HepG2 (cell line): ENCODE results near the gene SACS. TPM values are rescaled to one million over a fixed set of nuclear protein-coding genes. Genes with fewer than 3 reads are reported as not detected.

ENCODE experiments used
- ATAC-seq: fragments of 200-7000 bp; cut with Tn5 transposase; 3 replicates; pipeline ENCODE4 v1.9.1; 2020; ENCODE audit warnings: mild to moderate bottlenecking, moderate library complexity
- BruUV-seq: library from RNA; stranded (reverse); fragments of 400-500 nt; replicated peaks from 2 replicates; lab custom pipeline; 2021; lab: Mats Ljungman, UMichigan
- CTCF ChIA-PET: fragments of 300-600 bp; formaldehyde crosslinking; extraction: SDS; loops from one replicate; lab custom pipeline; 2021; ENCODE audit warnings: low total read pairs, inconsistent platforms, low intra/inter-chr PET ratio; lab: Yijun Ruan, JAX
- POLR2A ChIA-PET: fragments of 350-600 bp; sonication (Branson Sonifier 250); formaldehyde crosslinking; loops from one replicate; lab custom pipeline; 2020; ENCODE audit warnings: antibody characterized with exemption, inconsistent platforms; lab: Yijun Ruan, JAX
- DNase-seq: peaks from one replicate; pipeline ENCODE4 v3.0.0-alpha.2; 2015; ENCODE audit warnings: low spot score
- FAIRE-seq: peaks from 3 replicates; lab custom pipeline; 2011; peaks lifted over from hg19 to GRCh38; lab: Jason Lieb, UNC
- H2AFZ ChIP-seq: one replicate; pipeline ENCODE4 v1.6.1; 2011; ENCODE audit warnings: low read length, inconsistent platforms
- H3K27ac ChIP-seq: fragments of 300-600 bp; 3 replicates; pipeline ENCODE4 v1.8.0; 2011; ENCODE audit warnings: mixed run types, mild to moderate bottlenecking, mixed read lengths, low read length, inconsistent platforms; ENCODE audit not compliant: insufficient read depth; ENCODE audit errors: extremely low read length
- H3K27me3 ChIP-seq, 2 experiments: fragments of 200-600 bp in 1 of 2; 2 replicates in 1 of 2; 3 replicates in 1 of 2; pipeline versions ENCODE4 v1.6.0 to v1.8.0; 2011; ENCODE audit warnings: low read length in 2 of 2, mild to moderate bottlenecking in 2 of 2, moderate library complexity in 2 of 2, inconsistent platforms in 1 of 2; ENCODE audit not compliant: insufficient read depth in 2 of 2, control insufficient read depth in 1 of 2
- H3K36me3 ChIP-seq, 2 experiments: fragments of 200-600 bp in 1 of 2; replicated peaks in 1 of 2; 2 replicates in 1 of 2; 3 replicates in 1 of 2; pipeline versions ENCODE4 v1.5.1 to v1.8.0; 2011; ENCODE audit warnings: low read length in 2 of 2, inconsistent platforms in 1 of 2; ENCODE audit not compliant: insufficient read depth in 2 of 2, control insufficient read depth in 1 of 2
- H3K4me1 ChIP-seq: 2 replicates; pipeline ENCODE4 v1.5.1; 2012; ENCODE audit warnings: low read length, inconsistent platforms; ENCODE audit not compliant: insufficient read depth
- H3K4me2 ChIP-seq: 2 replicates; pipeline ENCODE4 v1.6.0; 2011; ENCODE audit warnings: low read depth, low read length, inconsistent platforms
- H3K4me3 ChIP-seq, 3 experiments: fragments of 200-600 bp in 1 of 3; sonication (generic), shearing (Covaris generic) in 1 of 3; replicated peaks in 1 of 3; 2 replicates each; pipeline ENCODE4 v1.5.1; 2011 to 2016; ENCODE audit warnings: low read length in 3 of 3, inconsistent platforms in 2 of 3, low read depth in 2 of 3, mild to moderate bottlenecking in 2 of 3, control low read depth in 1 of 3, mixed read lengths in 1 of 3; ENCODE audit not compliant: insufficient read depth in 1 of 3
- H3K79me2 ChIP-seq: one replicate; pipeline ENCODE4 v1.6.1; 2011; ENCODE audit warnings: low read length, inconsistent platforms; ENCODE audit not compliant: insufficient read depth
- H3K9ac ChIP-seq: 2 replicates; pipeline ENCODE4 v1.6.0; 2011; ENCODE audit warnings: mild to moderate bottlenecking, low read depth, low read length, inconsistent platforms; ENCODE audit not compliant: insufficient read depth
- H3K9me3 ChIP-seq: 2 replicates; pipeline ENCODE4 v1.5.1; 2012; ENCODE audit warnings: mild to moderate bottlenecking, low read length
- H4K20me1 ChIP-seq: 2 replicates; pipeline ENCODE4 v1.6.0; 2011; ENCODE audit warnings: inconsistent platforms, mild to moderate bottlenecking, low read length, moderate library complexity; ENCODE audit not compliant: insufficient read depth
- ATF6 ChIP-seq: sonication (generic); formaldehyde crosslinking; conservative IDR thresholded peaks from 2 replicates; pipeline ENCODE4 v1.4.0; 2020; ENCODE audit warnings: missing genetic modification reagents
- CREM ChIP-seq, 2 experiments: sonication (generic) in 1 of 2; formaldehyde crosslinking in 1 of 2; IDR thresholded peaks; 2 replicates each; pipeline versions ENCODE4 v1.4.0 to v1.6.1; 2016 to 2020; ENCODE audit warnings: antibody characterized with exemption in 1 of 2, mild to moderate bottlenecking in 1 of 2, missing genetic modification reagents in 1 of 2
- EED ChIP-seq: sonication (generic); formaldehyde crosslinking; IDR thresholded peaks from 2 replicates; pipeline ENCODE4 v1.5.0; 2020; ENCODE audit warnings: mild to moderate bottlenecking, missing genetic modification reagents
- HNRNPK ChIP-seq: fragments of 200-400 bp; formaldehyde crosslinking; IDR thresholded peaks from 2 replicates; pipeline ENCODE4 v1.6.1; 2018; ENCODE audit warnings: low read length, low read depth, moderate library complexity, mild to moderate bottlenecking; ENCODE audit not compliant: poor library complexity, severe bottlenecking
- MBD4 ChIP-seq: IDR thresholded peaks from 2 replicates; pipeline ENCODE4 v1.6.1; 2012; ENCODE audit warnings: low read length, inconsistent platforms, borderline replicate concordance
- NFYB ChIP-seq: sonication (generic); formaldehyde crosslinking; IDR thresholded peaks from 2 replicates; pipeline ENCODE4 v1.4.0; 2020; ENCODE audit warnings: missing genetic modification reagents
- RERE ChIP-seq: IDR thresholded peaks from 2 replicates; pipeline ENCODE4 v1.6.1; 2016; ENCODE audit warnings: low read depth, missing genetic modification reagents, missing compliant biosample characterization
- TP53 ChIP-seq: sonication (generic); formaldehyde crosslinking; conservative IDR thresholded peaks from 2 replicates; pipeline ENCODE4 v1.4.0; 2020; ENCODE audit warnings: missing genetic modification reagents
- ZBTB20 ChIP-seq: sonication (generic); formaldehyde crosslinking; IDR thresholded peaks from 2 replicates; pipeline ENCODE4 v1.8.1; 2023; ENCODE audit warnings: missing genetic modification reagents, low read depth, mild to moderate bottlenecking, borderline replicate concordance
- ZBTB3 ChIP-seq: sonication (generic); formaldehyde crosslinking; IDR thresholded peaks from 2 replicates; pipeline ENCODE4 v1.4.0; 2020; ENCODE audit warnings: low read depth, mild to moderate bottlenecking, moderate library complexity, missing genetic modification reagents, borderline replicate concordance
- ZBTB4 ChIP-seq: sonication (generic); formaldehyde crosslinking; IDR thresholded peaks from 2 replicates; pipeline ENCODE4 v1.4.0; 2020; ENCODE audit warnings: missing genetic modification reagents, mild to moderate bottlenecking, borderline replicate concordance
- ZNF230 ChIP-seq: sonication (generic); formaldehyde crosslinking; IDR thresholded peaks from 2 replicates; pipeline ENCODE4 v1.4.0; 2020; ENCODE audit warnings: mild to moderate bottlenecking, missing genetic modification reagents
- WGBS: methylation state at CpG from one replicate; pipeline ENCODE4 v1.1.6; 2017; ENCODE audit warnings: low lambda C conversion rate; 5-methylcytosine and 5-hydroxymethylcytosine counted together
- in situ Hi-C: cut with HindIII; loops from 2 replicates; pipeline ENCODE4 v1.10.0; 2017; ENCODE audit warnings: low pct_unique_long_range_greater_than_20kb; ENCODE audit not compliant: extremely low pct_ligation_motif_present
- intact Hi-C: fragments of 100-400 bp; cut with micrococcal nuclease; formaldehyde crosslinking; loops from one replicate; pipeline ENCODE4 v1.10.0; 2022; ENCODE audit not compliant: unreplicated experiment
- polyA plus RNA-seq, 8 experiments: library from polyadenylated mRNA; depleted of rRNA in 3 of 8; stranded (reverse) in 7 of 8; unstranded in 1 of 8; fragments of >200 nt; fragmentation: Illumina TruSeq in 4 of 8; extraction: Trizol in 4 of 8; gene quantifications; 2 replicates each; pipeline versions ENCODE4 v1.2.1 to v1.2.3, GENCODE V29; 2011 to 2016; ENCODE audit warnings: low read depth in 4 of 8, missing spikeins in 1 of 8, mixed read lengths in 1 of 8; ENCODE audit not compliant: insufficient read depth in 1 of 8
- total RNA-seq, 5 experiments: library from RNA; depleted of rRNA; stranded (reverse); fragments of >200 nt; fragmentation: Illumina TruSeq; extraction: Trizol; gene quantifications; 2 replicates each; pipeline ENCODE4 v1.2.3, GENCODE V29; 2016; ENCODE audit warnings: low read depth in 1 of 5

Gene SACS
- total and polyA plus RNA-seq, 2 of the 13 experiments (the other 11 are each of a cell fraction or from before 2014, with no cell fraction given), result 4.0 to 15.7 TPM

- BruUV-seq, result no TSS peak
- ATAC-seq (no peak), DNase-seq (no peak), FAIRE-seq (no peak)
- no peaks in the 10 kb centered on the region for H3K4me1 ChIP-seq
- CTCF ChIA-PET, result no interaction called here
- no peak for TF ChIP-seq ZBTB20 (CRISPR knock-in tag)
- no peak for TF ChIP-seq ATF6 (CRISPR knock-in tag)
- no peak for TF ChIP-seq MBD4
- TF ChIP-seq CREM (IDR thresholded peaks at IDR 0.05), result no peak
- no peak for TF ChIP-seq CREM (CRISPR knock-in tag; IDR thresholded peaks at IDR 0.05)
- TF ChIP-seq EED (CRISPR knock-in tag), result no peak
- TF ChIP-seq ZBTB4 (CRISPR knock-in tag), result no peak
- no peak for TF ChIP-seq ZBTB3 (CRISPR knock-in tag)
- no peak for TF ChIP-seq ZNF230
- no peak for TF ChIP-seq HNRNPK
- no peak for TF ChIP-seq RERE (CRISPR knock-in tag)
- TF ChIP-seq TP53 (CRISPR knock-in tag), result no peak
- no peak for TF ChIP-seq NFYB
- H3K4me2 ChIP-seq, result no peak overlapping the region
- H3K9me3 ChIP-seq, result no peaks in the 10 kb centered on the region
- in situ Hi-C loops, result no loop called here
- no peak overlapping the region for H3K4me3 ChIP-seq
- H3K79me2 ChIP-seq, result no peaks in the 10 kb centered on the region
- intact Hi-C loops, result no loop called here
- POLR2A ChIA-PET, result no interaction called here
- H3K9ac ChIP-seq, result no peak overlapping the region
- 10% methylated on average over 2 of the region's 2 CpGs for whole genome bisulfite sequencing
- no peaks in the 10 kb centered on the region for H3K36me3 ChIP-seq
- no peak overlapping the region for H3K27ac ChIP-seq
- H4K20me1 ChIP-seq, result no peaks in the 10 kb centered on the region
- H3K27me3 ChIP-seq, result peaks cover 0 to 7% of the 10 kb centered on the region in 2 experiments; a peak in 1 of 5 replicates
- no peak overlapping the region for H2AFZ ChIP-seq
These were observed 9.6 kb upstream of the SACS start for GRCh38 chr13:23443110-23443509.
